ENCODE measurements around the gene MPP1.
"Not testable (repeated sequence)": the region's sequence is repeated elsewhere in the genome, so short reads cannot be mapped to it uniquely, and the experiment has no call there.

The MPP1 gene

DNA sequence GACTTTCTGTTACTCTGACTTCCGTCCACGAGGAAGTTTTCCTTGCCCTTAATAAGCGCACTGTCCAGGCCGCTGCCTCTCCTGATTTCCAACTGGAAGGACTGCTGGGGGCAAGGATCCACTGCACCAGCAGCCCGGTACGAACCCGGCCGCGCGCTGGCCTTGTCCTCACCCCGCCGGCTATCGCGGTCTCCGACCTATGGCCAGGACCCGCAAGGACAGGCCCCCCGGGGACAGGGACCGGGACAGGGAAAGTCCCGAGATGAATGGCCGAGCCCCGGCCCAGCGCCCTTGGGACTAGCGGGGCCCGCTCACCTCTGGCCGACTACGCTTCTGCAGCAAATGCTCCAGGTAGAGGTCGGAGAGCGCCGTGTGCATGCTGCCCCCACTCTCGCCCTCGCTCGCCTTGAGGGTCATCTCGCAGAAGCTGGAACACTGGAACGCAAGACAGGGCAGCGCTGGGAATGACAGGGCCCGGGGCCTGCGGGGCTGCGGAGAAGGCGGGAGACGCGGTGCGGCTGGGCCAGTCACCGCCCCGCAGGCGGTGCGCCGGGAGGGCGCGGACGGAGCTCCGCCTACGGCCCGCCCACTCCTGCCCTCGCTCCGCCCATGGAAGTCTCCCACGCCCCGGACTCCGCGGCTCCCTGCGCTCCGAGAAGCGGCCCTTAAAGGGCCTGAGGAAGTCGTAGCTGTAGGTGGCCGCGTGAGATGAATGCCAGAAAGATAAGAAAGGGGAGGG, at the start of gene MPP1:
TSS of gene MPP1 (minus strand) at position 529 of the 739 bp plus-strand sequence. CDS start at position 417, 112 bp downstream.
- peak; percentile 72 for DNase-seq (ENCODE audit: low spot score)

GRCh38 chrX:154850957-154851611, 45.8 kb upstream of the MPP1 start:
- DNase-seq (ENCODE audit: low spot score): no peak

- DNase-seq (ENCODE audit: low spot score): peak; percentile 36
Observed at GRCh38 chrX:154840856-154841255, 35.6 kb upstream of the MPP1 start.

DNA sequence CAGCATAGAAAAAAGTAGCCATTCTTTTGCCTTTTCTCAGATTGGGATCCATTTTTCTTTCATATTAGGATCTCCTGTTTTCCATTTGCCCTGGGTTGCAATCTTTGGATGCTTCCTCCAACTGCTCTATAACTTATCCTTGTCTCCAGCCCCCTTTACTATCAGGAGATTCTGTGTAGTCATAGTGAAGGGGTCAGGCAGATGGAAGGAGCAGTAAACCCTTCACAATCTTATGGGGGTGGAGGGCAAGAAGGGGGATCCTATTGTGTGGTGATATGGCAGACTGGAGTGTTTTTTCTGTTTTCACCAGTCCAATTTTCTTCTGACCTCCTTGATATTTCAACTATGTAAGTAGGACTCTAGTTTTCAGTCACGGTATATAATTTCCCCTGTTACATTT, 30.9 kb upstream of the MPP1 start:
- DNase-seq (ENCODE audit: low spot score): no peak

GRCh38 chrX:154834562-154834961, 29.3 kb upstream of the MPP1 start, which contains the start of gene SMIM9:
Gene SMIM9 (minus strand): TSS chrX:154834662. CDS start chrX:154830856, 3,806 bp downstream.
- DNase-seq (ENCODE audit: low spot score): no peak

- no peak for DNase-seq (ENCODE audit: low spot score)
Observed at GRCh38 chrX:154833746-154834274, 28.5 kb upstream of the MPP1 start.

GRCh38 chrX:154829926-154830442, 24.7 kb upstream of the MPP1 start:
- DNase-seq (ENCODE audit: low spot score): no peak

DNA sequence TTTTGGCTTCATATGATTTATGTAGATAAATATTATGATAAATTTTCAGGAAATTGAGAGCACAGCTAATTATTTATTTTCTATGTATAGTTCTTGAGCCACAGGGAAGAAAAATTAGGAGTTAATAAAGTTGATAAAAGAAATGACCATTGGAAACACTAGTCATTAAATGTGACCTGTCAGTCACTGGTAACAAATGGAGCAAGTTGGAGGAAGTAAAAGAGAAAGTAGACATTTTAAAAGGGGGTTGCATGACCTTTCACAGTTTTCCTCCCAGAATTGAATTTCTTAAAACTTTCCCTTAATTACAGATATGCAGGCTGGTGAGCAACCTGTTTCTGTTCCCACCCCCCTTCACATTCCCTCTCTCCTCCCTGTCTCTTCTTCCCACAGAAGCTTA, 23.8 kb upstream of the MPP1 start:
- no peak for DNase-seq (ENCODE audit: low spot score)

- DNase-seq (ENCODE audit: low spot score): no peak
Observed at GRCh38 chrX:154828016-154828408, 22.7 kb upstream of the MPP1 start.

DNA sequence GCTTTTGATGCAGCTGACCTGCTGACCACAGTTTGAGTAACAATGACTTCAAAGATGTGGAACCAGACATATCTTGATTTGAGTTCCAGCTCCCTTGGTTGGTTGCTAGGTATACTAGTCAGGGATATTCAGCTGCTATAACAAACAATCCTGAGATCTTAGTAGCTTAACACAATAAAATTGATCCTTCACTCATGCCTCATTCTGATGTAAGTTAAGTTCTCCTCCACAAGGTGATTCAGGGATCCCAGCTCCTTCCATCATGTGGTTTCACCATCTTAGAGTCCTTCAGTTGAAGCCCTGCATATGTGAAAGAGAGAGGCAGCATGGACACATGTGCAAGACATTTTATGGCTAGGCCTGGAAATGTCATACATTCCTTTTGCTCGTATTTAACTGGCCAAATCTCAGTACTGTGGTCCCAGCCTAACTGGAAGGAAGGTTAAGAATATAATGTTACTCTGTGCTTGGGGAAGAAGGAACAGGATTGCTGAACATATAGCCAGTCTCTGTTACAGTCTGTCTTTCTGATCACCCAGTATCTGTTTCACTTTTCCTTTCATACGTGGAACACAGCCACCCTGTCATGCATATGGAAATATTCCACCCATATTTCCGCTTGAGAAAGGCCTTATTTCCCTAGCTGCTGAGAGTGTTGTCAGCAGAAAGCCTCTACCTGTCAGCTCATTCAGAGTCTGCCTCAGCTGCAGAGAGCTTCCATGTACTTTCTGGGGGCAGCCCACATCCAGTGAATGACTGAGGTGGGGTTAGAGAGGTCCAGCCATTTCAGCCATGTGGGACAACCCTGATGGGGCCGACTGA, 22.1 kb upstream of the MPP1 start:
- DNase-seq (ENCODE audit: low spot score): no peak

GRCh38 chrX:154825586-154825985, 20.3 kb upstream of the MPP1 start:
- DNase-seq (ENCODE audit: low spot score): not testable (repeated sequence)

- no peak for DNase-seq (ENCODE audit: low spot score)
Observed at GRCh38 chrX:154824638-154825037, 19.4 kb upstream of the MPP1 start.

GRCh38 chrX:154822029-154822428, 16.7 kb upstream of the MPP1 start:
- DNase-seq (ENCODE audit: low spot score): no peak

DNA sequence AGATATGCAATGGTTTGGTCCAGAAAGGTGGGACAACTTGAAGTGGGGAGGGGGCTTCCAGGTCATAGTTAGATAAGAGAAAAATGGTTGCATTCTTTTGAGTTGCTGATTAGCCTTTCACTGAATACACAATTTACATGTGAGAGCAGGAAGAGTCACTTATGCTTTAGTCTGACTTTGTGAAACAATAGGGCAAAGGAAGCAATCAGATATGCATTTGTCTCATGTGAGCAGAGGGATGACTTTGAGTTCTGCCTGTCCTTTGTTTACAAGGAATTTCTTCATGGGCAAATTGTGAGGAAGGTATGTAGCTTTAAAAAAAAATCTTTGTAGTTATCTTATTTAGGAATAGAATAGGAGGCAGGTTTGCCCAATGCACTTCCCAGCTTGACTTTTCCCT, 16.2 kb upstream of the MPP1 start:
- no peak for DNase-seq (ENCODE audit: low spot score)

DNA sequence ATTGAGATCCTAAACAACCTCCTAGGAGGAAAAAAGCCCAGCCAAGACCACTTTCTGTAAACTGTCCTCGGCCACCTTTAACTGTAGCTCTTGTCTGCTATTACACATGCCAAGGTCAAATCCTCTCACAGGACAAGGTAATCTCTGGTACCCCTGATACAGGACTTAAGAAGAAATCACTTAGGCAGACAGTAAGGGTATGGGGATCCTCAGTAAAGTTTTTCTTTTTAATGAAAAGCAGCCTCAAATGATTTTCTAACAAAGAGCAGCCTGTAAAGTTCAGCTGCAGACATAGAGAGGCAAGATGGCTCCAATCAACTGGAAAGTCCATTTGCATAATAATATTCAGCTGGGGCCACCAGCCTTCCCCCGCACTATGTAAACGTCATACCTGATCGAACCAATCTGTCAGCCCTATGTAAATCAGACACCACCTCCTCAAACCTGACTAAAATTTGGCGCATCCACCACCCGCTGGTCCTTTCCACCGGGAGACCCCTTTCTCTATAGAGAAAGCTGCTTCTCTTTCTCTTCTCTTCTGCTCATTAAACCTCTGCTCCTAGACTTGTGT, 14.6 kb upstream of the MPP1 start:
- DNase-seq (ENCODE audit: low spot score): no peak

DNA sequence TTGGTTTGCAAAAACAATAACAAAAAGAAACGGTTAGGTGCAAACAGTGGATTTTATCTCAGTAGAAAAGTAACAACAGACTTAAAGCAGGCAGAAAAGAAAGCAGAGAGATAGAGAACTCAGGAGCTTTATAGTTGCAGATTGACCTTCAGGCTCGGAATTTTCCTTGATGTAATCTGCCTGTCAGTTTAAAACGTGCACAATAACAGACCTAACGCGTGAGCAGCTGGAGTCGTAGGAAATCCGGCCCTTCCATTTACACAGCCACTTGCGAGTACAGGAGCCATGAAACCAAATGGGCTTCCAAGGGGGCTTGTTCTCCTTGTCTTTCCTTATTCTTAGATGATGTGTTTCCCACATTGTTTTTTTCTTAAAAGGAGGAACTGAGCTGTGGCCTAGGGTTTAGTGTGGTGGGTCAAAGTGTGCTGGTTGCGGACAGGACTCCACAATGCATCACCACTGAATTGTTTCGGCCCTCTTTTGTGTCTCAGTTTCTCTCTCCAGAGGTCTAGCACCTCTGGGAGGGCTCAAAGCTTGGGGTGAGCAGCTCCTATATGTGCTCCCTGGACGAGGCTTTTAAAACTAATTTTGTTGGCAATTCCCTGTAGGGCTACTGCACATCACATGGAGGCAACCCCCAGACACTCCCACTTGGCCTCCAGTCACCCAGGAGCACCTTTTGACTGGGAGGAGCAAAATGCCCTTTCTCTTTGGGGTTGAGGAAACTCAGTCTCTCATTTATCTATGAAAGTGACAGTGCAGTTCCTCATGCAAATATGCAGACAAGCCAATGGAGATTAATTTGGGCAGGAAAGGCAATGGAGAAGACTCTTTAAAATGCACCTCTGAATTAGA, 13.9 kb upstream of the MPP1 start:
- DNase-seq (ENCODE audit: low spot score): no peak

GRCh38 chrX:154817048-154817618, 11.8 kb upstream of the MPP1 start:
- not testable (repeated sequence) for DNase-seq (ENCODE audit: low spot score)

DNA sequence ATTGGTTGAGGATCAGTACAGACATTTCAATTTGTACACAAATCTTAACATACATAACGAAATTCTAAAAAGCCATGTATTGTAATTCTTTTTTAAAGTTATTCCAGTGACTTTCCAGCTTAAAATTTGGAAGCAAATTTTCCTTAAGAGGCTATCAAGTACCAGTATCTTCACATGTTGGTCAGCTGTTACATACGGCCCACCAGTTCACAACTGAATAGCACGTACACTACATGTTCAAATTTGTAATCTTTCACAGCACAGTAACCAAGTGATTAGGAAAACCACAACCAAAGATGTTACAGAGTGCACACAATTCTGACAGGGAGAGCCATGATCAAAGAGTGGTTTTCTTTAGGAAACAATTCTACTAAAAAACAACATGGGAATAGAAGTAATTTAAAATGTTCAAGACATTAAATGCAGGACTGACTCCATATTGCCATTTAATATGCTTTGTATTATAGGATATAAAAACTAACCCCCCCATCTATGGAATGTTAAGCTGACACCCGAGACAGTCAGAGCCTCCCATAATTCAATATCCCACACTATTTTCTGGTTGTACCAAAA, 11.1 kb upstream of the MPP1 start:
- not testable (repeated sequence) for DNase-seq (ENCODE audit: low spot score)

DNA sequence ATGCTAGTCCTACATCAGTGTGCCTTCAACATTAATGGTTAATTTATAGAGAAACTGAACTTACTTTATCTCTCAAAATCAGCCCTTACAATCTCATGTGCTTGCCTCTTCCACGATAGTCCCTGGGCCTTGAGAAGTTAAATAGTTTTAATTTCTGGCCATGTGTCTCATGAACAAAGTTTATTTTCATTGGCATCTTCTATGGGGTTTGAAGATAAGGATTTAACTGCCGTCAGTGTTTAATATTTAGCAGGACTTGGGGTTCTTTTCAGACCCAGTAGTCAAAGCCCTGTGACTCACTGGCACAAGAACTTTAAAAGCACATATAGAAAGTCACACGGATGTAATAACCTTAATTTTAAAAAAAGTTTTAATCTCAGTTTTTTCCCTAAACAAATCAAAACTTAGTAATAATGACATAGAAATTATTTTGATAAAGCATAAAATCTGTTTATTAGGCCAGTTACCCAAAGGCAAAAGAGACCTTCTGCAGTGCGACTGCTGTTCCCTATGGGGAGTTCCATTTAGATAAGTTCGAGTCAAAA, 10.1 kb upstream of the MPP1 start:
- no peak for DNase-seq (ENCODE audit: low spot score)

- no peak for DNase-seq (ENCODE audit: low spot score)
Observed at GRCh38 chrX:154813801-154814200, 8.5 kb upstream of the MPP1 start.
